Measurements from ENCODE around the gene PRDM8.

- no peak for TF ChIP-seq POLR2AphosphoS5 (IDR thresholded peaks at IDR 0.05; ENCODE audit: low read depth, low read length)
- no peak for TF ChIP-seq RAD21 (IDR thresholded peaks at IDR 0.05 in 1 of 2, conservative IDR thresholded peaks at IDR 0.05 in 1 of 2; ENCODE audit: low read depth in 2 of 2, low read length in 2 of 2)
- no peak for TF ChIP-seq CTCF (IDR thresholded peaks at IDR 0.05; ENCODE audit: control extremely low read depth in 1 of 3, insufficient read depth in 1 of 3, low read depth in 1 of 3, low read length in 3 of 3)
Measured at GRCh38 chr4:80171656-80172055, 25.6 kb upstream of the PRDM8 start.

Measured in H1 (cell line).